CD4-positive, alpha-beta T cell treated with Interleukin-17A for 1 hour (primary cell): ENCODE results near the gene PSMD4.
"Not testable (repeated sequence)": the region's sequence is repeated elsewhere in the genome, so short reads cannot be mapped to it uniquely, and the experiment has no call there.

ENCODE experiments used
- DNase-seq: peaks from one replicate; pipeline ENCODE4 v3.0.0-alpha.2; 2020

The PSMD4 gene

GRCh38 chr1:151254217-151255213 lies at the start of gene PSMD4:
PSMD4 (plus strand) TSS chr1:151254734; CDS start chr1:151254783, 49 bp downstream.
- peak; percentile 97 for DNase-seq

- DNase-seq: not testable (repeated sequence)
Observed at GRCh38 chr1:151205381-151205965, 49.1 kb upstream of the PSMD4 start.

GRCh38 chr1:151210830-151211229 lies 43.7 kb upstream of the PSMD4 start:
- no peak for DNase-seq

- no peak for DNase-seq
Observed at GRCh38 chr1:151211972-151212705, 42.4 kb upstream of the PSMD4 start.

- no peak for DNase-seq
Observed at GRCh38 chr1:151213560-151213959, 41.0 kb upstream of the PSMD4 start.

GRCh38 chr1:151221616-151222015 lies 32.9 kb upstream of the PSMD4 start:
- DNase-seq: no peak

GRCh38 chr1:151222130-151222529 lies 32.4 kb upstream of the PSMD4 start:
- no peak for DNase-seq

- DNase-seq: no peak
Observed at GRCh38 chr1:151235235-151235634, 19.3 kb upstream of the PSMD4 start.

GRCh38 chr1:151237678-151238466 lies 16.7 kb upstream of the PSMD4 start:
- no peak for DNase-seq

- DNase-seq: no peak
Observed at GRCh38 chr1:151238467-151238739, 16.1 kb upstream of the PSMD4 start.

GRCh38 chr1:151242442-151242841 lies 12.1 kb upstream of the PSMD4 start:
- no peak for DNase-seq

- no peak for DNase-seq
Observed at GRCh38 chr1:151243683-151244216, 10.8 kb upstream of the PSMD4 start.

GRCh38 chr1:151246786-151247185 lies 7.7 kb upstream of the PSMD4 start:
- no peak for DNase-seq

- peak; percentile 83 for DNase-seq
Observed at GRCh38 chr1:151251656-151252470, 2.7 kb upstream of the PSMD4 start.

GRCh38 chr1:151255381-151255780 lies 847 bp downstream of the PSMD4 start:
- DNase-seq: no peak

- DNase-seq: no peak
Observed at GRCh38 chr1:151259351-151259750, 4.8 kb downstream of the PSMD4 start.

GRCh38 chr1:151265446-151266236 lies 11.1 kb downstream of the PSMD4 start:
- no peak for DNase-seq

- no peak for DNase-seq
Observed at GRCh38 chr1:151266315-151266714, 11.8 kb downstream of the PSMD4 start.

GRCh38 chr1:151266821-151267220 lies 12.3 kb downstream of the PSMD4 start:
- DNase-seq: no peak

- no peak for DNase-seq
Observed at GRCh38 chr1:151267760-151268159, 13.2 kb downstream of the PSMD4 start.
